Measurements from ENCODE around the gene NDUFA9.

The NDUFA9 gene

DNA sequence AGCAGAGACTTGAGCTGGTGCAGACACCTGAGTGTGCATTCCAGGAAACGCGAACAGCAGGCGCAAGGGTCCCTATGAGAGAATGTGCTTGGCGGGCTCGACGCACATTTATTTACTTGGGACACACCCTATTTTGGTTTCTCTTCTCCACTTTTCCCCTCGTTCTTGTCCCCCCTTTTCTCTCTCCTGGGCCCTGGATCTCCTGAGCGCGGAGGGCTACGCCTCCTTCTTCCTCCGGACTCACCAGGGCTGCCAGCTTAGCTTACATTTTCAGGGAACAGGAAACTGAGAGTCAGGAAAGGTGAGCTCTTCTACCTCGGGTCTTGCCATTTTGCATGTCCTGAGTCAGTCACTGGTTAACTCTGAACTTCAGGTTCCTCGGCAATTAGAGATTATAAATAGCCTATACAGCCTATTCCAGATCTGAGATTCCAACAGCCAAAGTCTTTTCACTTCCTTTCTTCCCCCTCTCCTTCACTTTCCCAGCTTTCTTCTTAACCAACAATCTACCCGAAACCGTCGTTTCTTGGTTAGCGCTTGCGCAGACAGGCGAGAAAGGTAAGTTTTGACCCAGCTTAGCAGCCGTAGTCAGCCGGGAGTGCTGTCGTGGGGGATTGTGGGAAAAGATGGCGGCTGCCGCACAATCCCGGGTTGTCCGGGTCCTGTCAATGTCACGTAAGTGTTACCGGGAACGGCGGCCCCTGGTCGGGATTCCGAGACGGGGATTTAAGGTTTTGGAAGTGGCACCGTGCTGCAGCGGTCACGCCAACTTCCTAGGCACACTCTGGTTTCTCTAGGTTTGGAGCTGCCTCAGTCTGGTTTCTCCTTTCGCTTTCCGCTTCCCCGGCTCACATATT lies at the start of gene NDUFA9, which contains the start of gene AKAP3:
Gene NDUFA9 (plus strand): TSS at position 614 of the 857 bp plus-strand sequence. CDS start 13 bp downstream, at position 627.
Gene AKAP3 (minus strand): TSS at position 551 of the 857 bp plus-strand sequence. CDS start 10,855 bp downstream, outside the sequence.
- DNase-seq (ENCODE audit: low spot score), result peak; percentile 85

DNA sequence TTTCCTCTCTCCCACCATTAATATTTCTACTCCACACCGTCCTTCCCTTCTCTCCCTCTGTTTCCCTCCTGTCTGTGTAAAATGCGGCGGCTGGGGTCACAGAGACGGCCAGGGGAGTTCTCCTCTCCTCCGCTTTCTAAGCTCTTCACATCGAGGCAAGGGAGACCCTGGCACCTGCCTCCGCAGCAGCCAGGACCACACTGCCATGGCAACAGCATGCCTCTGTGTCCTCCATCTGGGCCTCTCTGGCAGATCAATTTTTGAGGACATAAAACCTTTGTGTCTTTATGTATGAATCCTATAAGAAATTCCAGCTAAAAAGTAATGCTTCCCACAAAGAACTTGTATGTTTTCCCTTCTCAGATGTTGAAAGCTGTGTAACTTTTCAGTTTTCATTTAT lies 45.5 kb upstream of the NDUFA9 start:
- no peak for DNase-seq (ENCODE audit: low spot score)

DNA sequence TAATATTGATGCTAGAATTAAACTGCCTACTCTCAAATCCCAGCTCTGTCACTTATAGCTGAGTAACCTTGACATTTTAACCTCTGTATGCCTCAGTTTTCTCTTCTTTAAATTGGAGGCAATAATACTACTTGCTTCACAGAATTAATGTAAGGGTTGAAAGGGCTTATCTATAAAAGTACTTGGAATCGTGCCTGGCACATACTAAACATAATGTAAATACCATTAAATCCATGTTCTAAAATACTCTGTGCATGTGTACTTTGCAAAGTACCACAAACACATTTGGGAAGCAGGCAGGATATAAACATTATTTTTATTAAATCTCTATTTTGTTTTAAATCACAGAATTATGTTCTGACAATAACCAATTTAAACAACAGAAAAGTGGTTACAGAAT lies 45.0 kb upstream of the NDUFA9 start:
- no peak for DNase-seq (ENCODE audit: low spot score)

DNA sequence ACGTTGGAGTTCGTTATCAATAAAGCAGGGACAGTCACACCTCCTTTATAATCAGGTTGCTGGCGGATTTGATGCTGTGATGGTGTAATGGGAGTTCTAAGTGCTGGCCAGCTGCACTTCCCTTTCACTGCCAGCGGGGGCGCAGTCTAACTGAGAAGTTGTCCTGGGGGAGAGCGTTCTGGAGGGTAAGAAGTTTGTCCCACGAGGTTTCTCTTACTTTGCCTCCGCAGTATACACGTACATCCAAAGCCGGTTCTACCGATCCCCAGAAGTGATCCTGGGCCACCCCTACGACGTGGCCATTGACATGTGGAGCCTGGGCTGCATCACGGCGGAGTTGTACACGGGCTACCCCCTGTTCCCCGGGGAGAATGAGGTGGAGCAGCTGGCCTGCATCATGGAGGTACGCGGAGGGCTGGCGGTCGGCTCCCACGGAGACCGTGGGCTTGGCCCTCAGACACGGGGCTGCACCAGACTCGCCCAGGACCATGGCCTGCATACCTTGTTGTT lies 44.2 kb upstream of the NDUFA9 start:
- DNase-seq (ENCODE audit: low spot score), result peak; percentile 90

DNA sequence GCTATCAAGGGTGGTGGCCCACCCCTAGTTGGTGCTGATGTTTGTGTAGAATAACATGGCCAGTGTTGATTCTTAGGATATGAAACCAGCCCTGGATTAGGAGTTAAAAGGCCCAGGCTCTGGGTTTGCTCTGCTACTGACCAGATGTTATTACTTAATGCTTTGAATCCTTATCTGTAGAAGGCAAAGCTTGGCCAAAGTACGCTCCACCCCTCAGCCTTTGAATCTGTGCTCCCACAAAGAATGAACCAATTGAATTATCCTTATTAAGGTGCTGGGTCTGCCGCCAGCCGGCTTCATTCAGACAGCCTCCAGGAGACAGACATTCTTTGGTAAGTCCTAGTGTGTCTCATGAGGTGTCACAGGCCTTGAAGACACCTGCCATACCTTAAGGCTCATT lies 41.9 kb upstream of the NDUFA9 start:
- DNase-seq (ENCODE audit: low spot score), result no peak

DNA sequence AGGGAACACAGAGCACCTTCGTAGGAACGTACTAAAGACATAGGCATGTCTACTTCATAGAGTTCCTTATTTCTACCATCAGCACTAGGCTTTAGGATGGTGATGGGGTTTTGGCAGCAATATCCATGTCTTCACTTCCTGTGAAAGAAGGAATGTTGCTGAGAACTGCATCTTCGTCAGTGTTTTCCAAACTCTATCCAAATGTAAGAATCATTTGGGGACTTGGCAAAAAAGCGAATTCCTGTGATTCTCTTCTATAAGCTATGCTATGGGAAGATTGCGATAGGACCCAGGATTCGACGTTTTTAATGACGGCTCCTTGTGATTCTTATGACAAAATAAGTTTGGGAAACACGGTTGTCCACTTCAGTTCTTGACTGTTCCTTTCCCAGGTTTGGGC lies 39.8 kb upstream of the NDUFA9 start:
- no peak for DNase-seq (ENCODE audit: low spot score)

DNA sequence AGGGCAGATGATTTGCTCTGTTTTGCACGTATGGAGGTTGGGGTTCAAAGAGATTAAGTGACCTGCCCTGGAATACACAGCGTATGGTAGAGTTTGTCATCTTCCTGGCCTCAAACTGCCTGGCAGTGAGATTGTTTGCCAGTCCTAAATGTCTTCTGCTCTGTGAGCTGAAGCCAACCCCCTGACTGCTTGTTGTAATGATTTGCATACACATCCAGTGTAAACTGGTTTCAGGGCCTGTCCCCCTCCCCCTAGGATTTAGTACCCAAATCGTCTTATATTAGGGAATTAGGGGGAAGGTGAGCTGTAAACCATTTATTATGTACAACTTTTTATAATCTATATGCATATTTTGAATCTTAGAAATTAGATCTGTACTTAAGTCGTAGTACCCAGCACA lies 38.4 kb upstream of the NDUFA9 start:
- no peak for DNase-seq (ENCODE audit: low spot score)

DNA sequence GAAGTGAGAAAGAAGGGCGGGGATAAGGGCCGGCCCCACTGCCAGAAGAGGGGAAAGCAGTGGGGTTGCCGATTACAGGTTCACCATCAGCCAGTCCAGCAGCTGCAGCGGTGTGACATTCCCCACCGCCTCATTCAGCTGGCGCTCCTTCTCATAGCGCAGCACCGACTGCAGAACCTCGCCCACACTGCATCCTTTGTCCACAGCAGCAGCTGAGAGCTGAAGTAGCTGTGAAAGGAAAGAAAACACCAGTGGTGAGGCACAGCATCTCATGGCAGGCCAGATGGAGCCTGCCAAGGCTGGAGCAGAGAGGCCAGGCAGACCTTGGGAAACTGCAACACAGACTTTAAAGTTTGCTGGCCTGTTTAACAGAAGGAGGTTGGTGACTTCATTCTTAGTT lies 33.2 kb upstream of the NDUFA9 start:
- peak; percentile 73 for DNase-seq (ENCODE audit: low spot score)

DNA sequence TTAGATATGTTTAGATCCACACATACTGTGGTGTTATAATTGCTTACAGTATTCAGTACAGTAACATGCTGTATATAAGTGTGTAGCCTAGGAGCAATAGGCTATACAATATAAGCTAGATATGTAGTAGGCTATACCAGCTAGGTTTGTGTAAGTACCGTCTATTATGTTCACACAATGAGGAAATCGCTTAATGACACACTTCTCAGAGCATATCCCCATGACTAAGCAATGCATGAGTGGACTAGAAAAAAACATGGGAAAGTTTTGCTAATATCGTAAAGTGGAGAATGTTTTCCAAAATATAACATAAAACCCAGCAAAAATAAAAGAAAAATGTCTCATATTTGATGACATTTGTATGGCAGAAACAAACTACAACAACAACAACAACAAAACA lies 27.4 kb upstream of the NDUFA9 start:
- DNase-seq (ENCODE audit: low spot score), result no peak

DNA sequence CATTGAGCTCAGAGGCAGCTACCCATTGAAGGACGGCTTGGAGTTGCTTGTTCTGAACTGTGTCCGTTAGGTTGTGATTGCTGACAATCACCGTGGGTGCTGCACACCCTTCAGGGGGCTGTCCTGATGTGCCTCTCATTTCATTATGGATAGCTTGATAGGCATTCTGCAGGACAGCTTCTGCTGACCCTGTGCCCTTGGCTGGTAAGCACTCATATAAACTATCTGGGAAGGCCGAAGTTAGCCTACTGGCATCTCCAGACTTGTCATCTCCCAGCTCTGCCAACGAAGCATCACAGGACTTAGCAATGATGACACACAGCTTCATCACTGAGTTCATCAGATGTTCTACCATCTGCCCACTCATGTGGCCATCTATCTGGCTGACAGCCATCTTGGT lies 22.4 kb upstream of the NDUFA9 start:
- no peak for DNase-seq (ENCODE audit: low spot score)

DNA sequence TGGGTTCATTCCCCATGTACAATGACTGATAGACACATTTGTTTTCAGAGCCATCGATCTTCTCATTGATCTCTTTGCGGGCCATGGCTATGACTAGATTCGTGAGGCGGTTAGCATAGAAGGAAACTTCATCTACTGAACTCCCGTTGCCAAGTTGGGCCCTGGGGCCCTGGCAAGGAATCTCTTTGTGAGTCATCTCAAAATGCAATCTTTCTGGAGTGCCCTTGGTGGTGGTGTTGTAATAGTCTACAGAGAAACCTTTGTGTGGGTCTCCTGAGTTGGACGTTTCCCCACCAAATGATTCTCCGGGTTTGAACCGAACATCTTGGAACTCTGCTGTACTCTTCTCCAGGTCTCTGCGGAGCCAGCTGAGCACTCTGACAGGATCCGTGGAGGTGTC lies 20.5 kb upstream of the NDUFA9 start:
- DNase-seq (ENCODE audit: low spot score), result no peak

DNA sequence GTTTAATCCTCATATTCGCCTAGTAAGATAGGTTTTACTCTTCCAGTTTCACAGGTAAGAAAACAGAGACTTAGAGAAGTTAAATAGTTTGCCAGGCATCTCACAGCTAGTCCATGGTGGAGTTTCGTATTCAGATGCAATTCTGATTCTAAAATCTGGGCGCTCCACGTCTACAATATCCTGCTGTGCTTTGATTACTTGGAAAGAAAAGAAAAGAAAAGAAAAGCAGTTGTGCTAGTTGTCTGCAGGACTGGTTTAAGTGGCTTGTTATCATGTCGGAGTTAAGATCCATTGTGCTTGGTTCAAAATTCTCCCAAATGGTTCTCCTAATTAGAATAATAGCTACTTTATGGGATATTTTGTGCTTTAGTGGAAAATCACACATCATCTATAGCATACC lies 18.7 kb upstream of the NDUFA9 start:
- no peak for DNase-seq (ENCODE audit: low spot score)

DNA sequence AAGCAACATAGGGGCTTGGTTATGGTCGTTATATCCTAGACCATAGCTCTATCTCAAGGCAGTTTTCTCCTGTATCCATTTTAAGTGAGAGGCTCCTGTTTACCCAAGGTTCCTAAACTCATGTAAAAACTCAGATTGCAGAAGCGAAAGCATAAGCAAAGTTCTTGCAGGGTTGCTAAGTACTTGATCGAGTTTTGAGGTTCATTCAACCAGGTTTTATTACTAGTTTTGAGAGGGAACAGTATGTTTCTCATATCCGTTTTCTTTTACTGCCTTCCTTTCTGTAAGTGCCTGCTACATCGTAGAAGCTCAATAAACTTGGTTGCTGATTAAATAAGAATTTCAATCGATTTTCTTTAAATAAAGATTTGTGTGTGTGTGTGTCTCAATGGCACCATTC lies 5.2 kb upstream of the NDUFA9 start:
- DNase-seq (ENCODE audit: low spot score), result no peak

DNA sequence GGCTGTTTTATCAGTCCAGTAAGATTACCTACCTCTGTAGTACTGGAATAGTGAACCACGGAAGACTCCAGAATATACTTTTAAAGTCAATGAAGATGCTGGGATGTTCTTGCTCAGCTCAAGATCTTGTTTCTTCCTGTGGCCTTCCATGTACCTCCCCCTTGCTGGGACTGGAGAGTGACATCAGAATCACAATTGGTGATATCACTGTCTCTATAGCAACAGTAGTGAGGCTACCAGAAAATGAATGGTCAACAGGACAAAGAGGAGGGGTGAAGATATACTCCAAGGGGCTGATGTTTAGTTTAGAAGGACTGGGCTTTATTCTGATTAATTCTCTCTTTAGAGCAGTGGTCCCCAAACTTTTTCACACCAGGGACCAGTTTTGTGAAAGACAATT lies 3.9 kb upstream of the NDUFA9 start:
- no peak for DNase-seq (ENCODE audit: low spot score)

DNA sequence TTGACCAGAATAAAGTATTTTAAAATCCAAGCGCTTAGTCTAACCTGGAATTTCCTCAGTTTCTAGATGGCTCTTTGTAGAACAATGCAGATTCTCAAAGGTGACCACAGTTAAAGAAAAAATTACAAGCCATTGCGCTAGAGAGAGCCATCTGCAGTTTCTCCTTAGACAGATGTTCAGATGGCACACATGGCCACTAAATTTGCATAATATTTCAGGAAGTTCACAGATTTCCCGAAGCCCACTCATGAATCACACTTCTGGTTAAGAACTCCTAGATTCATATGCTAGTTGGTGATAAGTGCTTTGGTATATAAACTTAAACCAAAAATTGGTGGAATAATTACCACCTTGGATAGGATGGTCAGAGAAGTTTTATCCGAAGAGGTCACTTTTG lies 812 bp upstream of the NDUFA9 start:
- DNase-seq (ENCODE audit: low spot score), result no peak

DNA sequence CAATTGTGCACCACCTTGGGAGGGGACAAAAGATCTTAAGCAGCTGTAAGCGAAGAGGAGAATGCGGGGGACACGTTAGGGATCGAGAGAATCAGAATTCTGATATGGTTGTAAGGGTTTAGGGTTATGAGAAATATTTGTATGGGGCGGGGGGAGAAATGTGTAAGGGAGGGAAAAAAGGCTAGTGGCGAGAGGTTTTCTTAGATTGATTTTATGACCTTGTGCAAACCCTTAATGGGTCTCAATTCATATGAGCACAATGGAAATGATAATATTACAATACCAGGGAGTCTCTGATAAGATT lies 396 bp downstream of the NDUFA9 start:
- no peak for DNase-seq (ENCODE audit: low spot score)

DNA sequence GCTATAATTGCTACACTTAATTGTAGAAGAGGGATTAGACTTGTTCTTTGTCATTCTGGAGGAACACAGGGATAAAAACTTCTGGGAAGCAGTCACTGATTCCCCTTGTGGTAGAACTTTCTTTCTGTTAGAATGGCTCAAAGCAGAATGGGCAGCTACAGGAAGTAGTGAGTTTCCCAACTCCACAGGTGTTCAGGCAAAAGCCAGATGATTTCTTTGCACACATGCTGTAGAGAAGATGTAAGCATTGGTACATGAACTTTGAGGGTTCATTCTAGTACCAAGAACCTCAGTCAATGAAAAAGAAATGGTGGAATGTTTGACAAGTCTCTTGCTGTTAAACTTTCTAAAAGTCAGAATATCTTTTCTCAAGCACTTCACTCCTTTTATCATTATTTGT lies 4.3 kb downstream of the NDUFA9 start:
- DNase-seq (ENCODE audit: low spot score), result no peak

DNA sequence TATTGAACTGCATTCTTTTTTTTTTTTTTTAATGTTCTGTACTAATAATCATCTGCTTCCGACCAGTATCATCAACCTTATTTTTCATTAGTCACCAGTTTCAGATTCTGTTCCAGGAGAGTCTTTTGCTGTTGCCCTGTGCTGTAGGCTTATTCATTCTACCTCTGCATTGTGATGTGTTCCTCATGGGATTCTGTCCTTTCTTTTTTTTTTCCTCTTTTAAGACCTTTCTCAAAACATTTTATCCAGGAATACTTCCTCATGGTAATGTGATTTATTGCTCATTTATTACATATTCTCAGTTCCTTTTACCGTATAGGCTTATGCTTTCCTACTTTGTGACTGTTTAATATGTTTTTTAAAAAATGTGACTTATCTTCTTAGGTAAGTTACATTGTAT lies 4.8 kb downstream of the NDUFA9 start:
- no peak for DNase-seq (ENCODE audit: low spot score)

DNA sequence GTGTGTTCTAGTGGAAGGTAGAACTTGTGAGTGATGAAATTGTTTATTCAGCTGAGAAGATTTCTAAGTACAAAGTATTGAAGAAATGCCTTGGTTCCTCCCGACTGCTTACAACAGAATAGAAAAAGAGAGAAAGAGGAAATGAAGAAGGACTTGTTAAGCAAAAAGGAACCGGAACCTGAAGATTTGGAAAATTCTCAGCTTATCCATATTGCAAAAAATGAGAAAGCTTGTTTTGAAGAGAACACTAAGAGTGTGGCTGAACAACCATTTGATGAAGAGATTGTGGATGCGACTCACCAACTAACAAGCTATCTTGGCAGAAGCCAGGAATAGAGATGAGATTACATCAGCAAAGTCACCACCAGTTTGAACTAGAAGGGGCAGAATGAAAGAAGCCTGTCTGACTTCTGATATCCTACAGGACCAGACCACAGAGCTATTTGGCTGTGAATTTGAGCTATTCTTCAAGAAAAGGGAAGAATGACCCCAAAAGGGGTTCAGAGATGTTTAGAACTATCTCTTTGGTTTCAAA lies 15.1 kb downstream of the NDUFA9 start:
- DNase-seq (ENCODE audit: low spot score), result no peak

DNA sequence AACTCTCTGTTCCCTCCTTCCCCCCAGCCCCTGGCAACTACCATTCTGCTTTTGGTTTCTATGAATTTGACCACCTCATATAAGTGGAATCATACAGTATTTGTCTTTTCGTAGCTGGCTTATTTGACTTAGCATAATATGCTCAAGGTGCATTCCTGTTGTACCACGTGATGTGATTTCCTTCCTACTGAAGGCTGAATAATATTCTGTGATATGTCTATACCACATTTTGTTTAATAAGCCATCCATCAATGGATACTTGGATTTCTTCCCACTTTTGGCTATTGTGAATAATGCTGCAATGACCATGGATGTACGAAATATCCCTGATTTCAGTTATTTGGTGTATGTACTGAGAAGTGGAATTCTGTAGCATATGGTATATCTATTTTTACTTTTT lies 16.3 kb downstream of the NDUFA9 start:
- no peak for DNase-seq (ENCODE audit: low spot score)

DNA sequence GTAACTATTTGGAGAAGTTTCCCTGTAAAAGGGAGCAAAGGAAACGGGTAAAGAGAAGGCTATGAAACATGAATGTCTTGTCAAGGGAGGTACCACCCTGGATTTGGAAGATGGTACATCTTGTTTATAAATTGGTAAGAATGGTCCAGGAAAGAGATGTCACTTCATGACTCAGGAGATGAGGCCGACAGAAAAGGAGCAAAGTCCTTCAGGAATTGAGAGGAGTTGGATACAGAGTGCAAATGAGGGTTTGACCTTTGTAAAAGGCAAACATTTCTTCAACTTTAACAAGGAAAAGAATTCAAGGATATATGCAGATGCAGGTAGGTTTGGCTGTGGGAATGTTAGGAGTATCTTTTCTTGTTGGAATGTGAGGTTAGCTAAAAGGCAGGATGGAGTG lies 30.8 kb downstream of the NDUFA9 start:
- no peak for DNase-seq (ENCODE audit: low spot score)

DNA sequence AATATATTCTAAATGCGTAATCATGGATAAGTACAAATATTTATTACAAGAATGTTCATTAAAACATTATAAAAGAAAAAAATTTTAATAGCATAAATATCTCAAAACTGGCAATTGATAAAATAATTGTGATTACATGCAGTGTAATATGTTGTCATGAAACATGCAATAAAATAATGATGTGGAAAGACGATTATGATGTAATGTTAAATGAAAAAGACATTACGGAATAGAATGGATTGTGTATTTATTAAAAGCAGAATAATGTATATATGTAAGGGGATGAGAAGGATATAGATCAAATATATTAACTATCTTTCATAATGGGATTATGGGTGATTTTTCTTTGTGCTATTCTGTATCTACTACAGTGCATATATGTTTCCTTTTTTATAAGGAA lies 32.8 kb downstream of the NDUFA9 start:
- no peak for DNase-seq (ENCODE audit: low spot score)

DNA sequence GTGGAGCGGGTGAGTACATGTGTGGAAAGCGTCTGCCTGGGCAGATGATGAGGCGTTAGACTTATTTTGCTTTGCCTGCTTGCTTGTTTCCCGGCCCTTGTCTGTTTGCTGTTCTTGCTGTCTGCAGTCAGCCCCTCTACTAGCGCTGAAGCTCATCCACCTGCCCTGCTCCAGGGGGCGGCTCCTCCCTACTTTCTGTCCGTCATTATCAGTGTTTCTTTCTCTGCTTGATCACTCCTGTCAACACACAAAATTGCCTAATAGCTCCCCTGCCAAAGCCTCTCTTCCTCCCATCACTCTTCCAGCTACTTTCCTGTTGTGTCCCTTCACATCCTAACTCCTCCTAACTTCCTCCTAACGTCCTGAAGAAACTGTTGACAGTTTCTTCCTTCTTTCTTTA lies 36.4 kb downstream of the NDUFA9 start:
- DNase-seq (ENCODE audit: low spot score), result no peak

DNA sequence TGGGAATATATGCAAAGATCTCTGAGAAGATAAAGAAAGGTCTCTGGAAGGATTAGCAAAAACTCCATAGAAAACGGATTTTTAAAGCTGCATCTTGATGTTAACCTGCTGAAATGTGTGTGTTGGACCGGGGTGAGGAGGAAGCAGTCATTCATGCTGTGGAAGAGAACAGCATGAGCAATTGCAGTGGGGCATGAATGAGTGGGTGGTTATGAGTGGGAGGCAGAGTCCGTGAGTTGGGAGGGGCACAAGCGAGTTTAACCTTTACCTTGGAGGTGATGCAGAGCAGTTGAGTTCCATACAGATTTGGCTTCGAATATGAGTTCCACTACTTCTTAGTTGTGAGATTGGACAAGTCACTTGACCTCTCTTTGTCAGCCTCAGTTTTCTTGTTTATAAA lies 41.8 kb downstream of the NDUFA9 start:
- DNase-seq (ENCODE audit: low spot score), result no peak
